Neural crest cell (in vitro differentiated cells): ENCODE results near the gene MTUS2. TPM values are rescaled to one million over a fixed set of nuclear protein-coding genes. Genes with fewer than 3 reads are reported as not detected.

Source experiments
- DNase-seq: peaks from one replicate; pipeline ENCODE4 v3.0.0; 2021; ENCODE audit warnings: low read depth, mixed read lengths, low spot score
- H3K27ac Mint-ChIP-seq: one replicate; pipeline ENCODE4 v1.8.0; 2021; ENCODE audit warnings: mild to moderate bottlenecking, mixed read lengths; ENCODE audit not compliant: unreplicated experiment
- H3K27me3 Mint-ChIP-seq: 2 replicates; pipeline ENCODE4 v1.8.0; 2021; ENCODE audit warnings: low read depth, mild to moderate bottlenecking, mixed read lengths
- H3K36me3 Mint-ChIP-seq: 2 replicates; pipeline ENCODE4 v1.8.0; 2021; ENCODE audit warnings: low read depth, mild to moderate bottlenecking, mixed read lengths
- H3K4me1 Mint-ChIP-seq: 2 replicates; pipeline ENCODE4 v1.8.0; 2021; ENCODE audit warnings: mixed read lengths
- H3K4me3 Mint-ChIP-seq: one replicate; pipeline ENCODE4 v1.8.0; 2021; ENCODE audit warnings: mild to moderate bottlenecking, mixed read lengths
- H3K9me3 Mint-ChIP-seq: 2 replicates; pipeline ENCODE4 v1.8.0; 2021; ENCODE audit warnings: mixed read lengths
- total RNA-seq: library from RNA; stranded (reverse); gene quantifications from 2 replicates; pipeline ENCODE4 v1.2.1, GENCODE V29; 2021
- TF ChIP-seq, protein P1 (sequence below): fragments of 200-600 bp; sonication (generic); conservative IDR thresholded peaks from 2 replicates; pipeline ENCODE4 v1.5.0; 2021; ENCODE audit warnings: antibody characterized with exemption, mild to moderate bottlenecking

Gene MTUS2
- total RNA-seq, 1 donor from 2014 or later = 0.91 TPM

DNA sequence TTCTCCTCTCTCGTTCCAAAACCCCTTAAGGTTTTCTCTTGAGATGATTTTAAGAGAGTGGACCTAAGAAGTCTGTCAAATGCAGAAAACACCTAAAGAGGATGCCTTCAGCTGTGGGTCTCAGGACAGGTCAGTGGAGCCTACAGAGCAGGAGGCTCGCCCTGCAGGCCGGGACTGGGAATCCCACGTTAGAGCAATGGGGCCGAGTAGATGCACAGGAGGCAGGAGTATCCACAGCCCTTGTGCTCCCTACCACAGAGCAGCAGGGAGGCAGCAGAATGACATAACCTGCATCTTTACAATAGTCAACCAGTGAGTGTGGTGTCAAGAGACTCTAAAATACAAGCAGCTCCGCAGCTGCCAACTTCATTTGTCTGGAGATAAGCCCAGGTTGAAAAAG lies 229.4 kb downstream of the MTUS2 start:
- H3K4me1 Mint-ChIP-seq = peaks cover 10% of the 10 kb centered on the region

DNA sequence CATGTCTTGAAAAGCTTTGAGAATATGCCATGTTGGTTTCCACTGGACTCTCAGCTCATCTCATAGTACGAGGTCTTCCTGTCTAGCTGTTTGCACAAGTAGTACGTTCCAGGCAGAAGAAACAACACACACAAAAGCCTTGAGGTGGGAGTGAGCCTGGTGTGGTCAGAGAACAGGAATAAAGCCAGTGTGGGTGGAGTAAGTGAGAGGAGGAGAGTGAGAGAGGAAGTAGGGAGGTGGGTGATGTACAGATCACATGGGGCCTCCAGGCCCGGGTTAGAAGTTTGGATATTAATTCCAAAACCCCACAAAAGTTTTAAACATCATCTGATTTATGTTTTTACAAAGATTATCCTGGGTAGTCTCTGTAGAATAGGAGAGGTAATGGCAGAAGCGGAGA lies 230.6 kb downstream of the MTUS2 start:
- DNase-seq = no peak
- peaks cover 6% of the 10 kb centered on the region for H3K9me3 Mint-ChIP-seq
- H3K4me3 Mint-ChIP-seq = no peak overlapping the region
- peaks cover 10% of the 10 kb centered on the region for H3K4me1 Mint-ChIP-seq
- TF ChIP-seq, protein P1, sequence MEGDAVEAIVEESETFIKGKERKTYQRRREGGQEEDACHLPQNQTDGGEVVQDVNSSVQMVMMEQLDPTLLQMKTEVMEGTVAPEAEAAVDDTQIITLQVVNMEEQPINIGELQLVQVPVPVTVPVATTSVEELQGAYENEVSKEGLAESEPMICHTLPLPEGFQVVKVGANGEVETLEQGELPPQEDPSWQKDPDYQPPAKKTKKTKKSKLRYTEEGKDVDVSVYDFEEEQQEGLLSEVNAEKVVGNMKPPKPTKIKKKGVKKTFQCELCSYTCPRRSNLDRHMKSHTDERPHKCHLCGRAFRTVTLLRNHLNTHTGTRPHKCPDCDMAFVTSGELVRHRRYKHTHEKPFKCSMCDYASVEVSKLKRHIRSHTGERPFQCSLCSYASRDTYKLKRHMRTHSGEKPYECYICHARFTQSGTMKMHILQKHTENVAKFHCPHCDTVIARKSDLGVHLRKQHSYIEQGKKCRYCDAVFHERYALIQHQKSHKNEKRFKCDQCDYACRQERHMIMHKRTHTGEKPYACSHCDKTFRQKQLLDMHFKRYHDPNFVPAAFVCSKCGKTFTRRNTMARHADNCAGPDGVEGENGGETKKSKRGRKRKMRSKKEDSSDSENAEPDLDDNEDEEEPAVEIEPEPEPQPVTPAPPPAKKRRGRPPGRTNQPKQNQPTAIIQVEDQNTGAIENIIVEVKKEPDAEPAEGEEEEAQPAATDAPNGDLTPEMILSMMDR = no peak
- no peaks in the 10 kb centered on the region for H3K27me3 Mint-ChIP-seq
- H3K27ac Mint-ChIP-seq = no peak overlapping the region
- H3K36me3 Mint-ChIP-seq = no peaks in the 10 kb centered on the region

More for the DNA sequence above, 229.4 kb downstream of the MTUS2 start:
- H3K4me3 Mint-ChIP-seq = no peak overlapping the region
- no peak for DNase-seq
- no peaks in the 10 kb centered on the region for H3K27me3 Mint-ChIP-seq
- peaks cover 3% of the 10 kb centered on the region for H3K9me3 Mint-ChIP-seq
- TF ChIP-seq, protein P1 = no peak
- no peaks in the 10 kb centered on the region for H3K36me3 Mint-ChIP-seq
- no peak overlapping the region for H3K27ac Mint-ChIP-seq

DNA sequence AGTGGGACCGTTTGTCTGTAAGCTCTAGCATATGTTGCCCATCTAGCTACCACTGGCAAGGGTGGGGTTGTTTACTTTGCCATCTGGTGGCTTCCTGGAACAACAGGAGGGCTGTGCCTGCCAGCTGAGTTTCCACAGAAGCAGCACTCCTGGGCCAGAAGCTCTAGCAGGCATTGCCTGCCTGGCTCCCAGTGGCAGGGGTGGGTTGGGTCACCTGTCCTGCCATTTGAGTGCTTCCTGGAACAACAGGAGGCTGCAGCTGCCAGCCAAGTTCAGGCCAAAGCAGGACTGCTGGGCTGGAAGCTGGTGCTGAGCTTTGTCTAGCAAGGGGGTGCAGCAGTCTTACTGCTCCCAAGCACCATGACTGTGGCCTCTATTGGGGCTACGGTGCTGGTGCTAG lies 239.7 kb downstream of the MTUS2 start:
- TF ChIP-seq, protein P1 = no peak
- Mint-ChIP-seq H3K4me3 (no peak overlapping the region), H3K36me3 (no peaks in the 10 kb centered on the region), H3K9me3 (peaks cover 15% of the 10 kb centered on the region), H3K27me3 (no peaks in the 10 kb centered on the region), H3K27ac (no peak overlapping the region), H3K4me1 (no peaks in the 10 kb centered on the region)
- DNase-seq = no peak

DNA sequence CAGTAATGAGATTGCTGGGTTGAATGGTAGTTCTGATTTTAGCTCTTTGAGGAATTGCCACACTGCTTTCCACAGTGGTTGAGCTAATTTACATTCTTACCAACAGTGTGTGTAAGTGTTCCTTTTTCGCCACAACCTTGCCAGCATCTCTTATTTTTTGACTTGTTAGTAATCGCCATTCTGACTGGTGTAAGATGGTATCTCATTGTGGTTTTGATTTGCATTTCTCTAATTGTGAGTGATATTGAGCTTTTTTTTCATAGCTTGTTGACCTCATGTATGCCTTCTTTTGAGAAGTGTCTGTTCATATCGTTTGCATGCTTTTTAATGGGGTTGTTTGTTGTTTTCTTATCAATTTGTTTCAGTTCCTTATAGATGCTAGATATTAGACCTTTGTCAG lies 245.0 kb downstream of the MTUS2 start:
- H3K36me3 Mint-ChIP-seq = no peaks in the 10 kb centered on the region
- DNase-seq = no peak
- H3K27me3 Mint-ChIP-seq = peaks cover 4% of the 10 kb centered on the region
- H3K27ac Mint-ChIP-seq = no peak overlapping the region
- peaks cover 2% of the 10 kb centered on the region for H3K9me3 Mint-ChIP-seq
- no peak overlapping the region for H3K4me3 Mint-ChIP-seq
- TF ChIP-seq, protein P1 = no peak
- H3K4me1 Mint-ChIP-seq = no peaks in the 10 kb centered on the region

DNA sequence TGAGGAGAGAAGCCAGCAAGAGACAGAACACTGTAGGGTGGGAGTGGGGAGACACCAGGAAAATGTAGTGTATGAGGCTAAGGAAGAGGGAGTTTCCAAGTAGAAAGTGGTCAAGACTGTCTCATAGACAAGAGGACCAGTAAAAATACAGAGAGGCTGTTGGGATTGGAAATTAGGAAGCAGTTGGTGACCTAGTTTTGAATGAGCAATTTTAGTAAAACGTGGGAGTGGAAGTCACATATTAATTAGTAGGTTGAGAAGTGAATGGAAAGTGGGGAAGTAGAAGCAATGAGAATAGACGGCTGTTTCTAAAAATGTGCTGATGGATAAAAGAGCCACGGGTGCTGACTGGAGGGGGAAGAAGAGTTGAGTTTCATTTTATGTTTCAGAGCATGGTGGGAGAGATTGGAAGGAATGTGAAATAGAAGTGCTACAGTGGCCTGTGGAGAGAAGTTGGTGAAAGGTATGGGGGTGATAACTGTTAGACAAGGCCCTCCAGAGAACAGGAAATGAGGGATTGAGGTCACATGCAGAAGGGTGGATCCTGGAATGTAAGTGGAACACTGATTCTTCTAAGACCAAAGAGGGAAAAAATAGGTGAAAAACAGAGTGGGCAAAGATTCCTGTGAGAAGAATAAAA lies 247.3 kb downstream of the MTUS2 start:
- Mint-ChIP-seq H3K4me3 (no peak overlapping the region), H3K27ac (no peak overlapping the region)

More for the DNA sequence above, 247.3 kb downstream of the MTUS2 start:
- no peaks in the 10 kb centered on the region for H3K4me1 Mint-ChIP-seq
- no peaks in the 10 kb centered on the region for H3K9me3 Mint-ChIP-seq
- H3K36me3 Mint-ChIP-seq = no peaks in the 10 kb centered on the region
- DNase-seq = no peak
- H3K27me3 Mint-ChIP-seq = peaks cover 7% of the 10 kb centered on the region
- TF ChIP-seq, protein P1 = no peak
